Gastrocnemius medialis (tissue), 4 donors: Measurements from ENCODE around the gene TBC1D2. TPM values are rescaled to one million over a fixed set of nuclear protein-coding genes. Genes with fewer than 3 reads are reported as not detected.

ENCODE experiments used
- ATAC-seq, 2 donors: fragments of 150-250 bp; one replicate each; pipeline ENCODE4 v1.9.1; 2016
- DNase-seq, 2 donors: peaks; one replicate each; pipeline ENCODE4 v3.0.0-alpha.2; 2019
- H3K27ac ChIP-seq, 4 donors: fragments of 200-600 bp; sonication (generic); 1 replicate in 1 of 4; 2 replicates in 3 of 4; pipeline ENCODE4 v1.5.1; 2016 to 2018; ENCODE audit warnings: mild to moderate bottlenecking in 2 of 4, moderate library complexity in 1 of 4
- H3K27me3 ChIP-seq, 3 donors: fragments of 200-600 bp; sonication (generic) in 2 of 3; 1 replicate in 1 of 3; 2 replicates in 2 of 3; pipeline versions ENCODE4 v1.5.1 to v1.6.0; 2016 to 2019; ENCODE audit warnings: mild to moderate bottlenecking in 1 of 3, moderate library complexity in 1 of 3
- H3K36me3 ChIP-seq, 2 donors: fragments of 200-600 bp; sonication (generic) in 1 of 2; one replicate each; pipeline ENCODE4 v1.5.1; 2017 to 2018
- H3K4me1 ChIP-seq, 2 donors: fragments of 200-600 bp; sonication (generic) in 1 of 2; one replicate each; pipeline ENCODE4 v1.5.1; 2016 to 2017; ENCODE audit warnings: mild to moderate bottlenecking in 2 of 2
- H3K4me3 ChIP-seq, 4 donors: fragments of 200-600 bp; sonication (generic) in 3 of 4; 1 replicate in 1 of 4; 2 replicates in 3 of 4; pipeline ENCODE4 v1.5.1; 2016 to 2019; ENCODE audit warnings: mild to moderate bottlenecking in 2 of 4
- H3K9me3 ChIP-seq, 3 donors: fragments of 200-600 bp; sonication (generic) in 2 of 3; 1 replicate in 1 of 3; 2 replicates in 2 of 3; pipeline ENCODE4 v1.5.1; 2016 to 2019
- POLR2A ChIP-seq, 2 donors: fragments of 450-650 bp; IDR thresholded peaks; one replicate each; pipeline ENCODE4 v1.6.1; 2017; ENCODE audit warnings: antibody characterized with exemption in 2 of 2, mild to moderate bottlenecking in 2 of 2, moderate library complexity in 2 of 2
- in situ Hi-C, 4 donors: fragments of 200-750 bp; cut with MboI; loops; one replicate each; pipeline versions ENCODE4 v1.15.0 to v1.8.0; 2017; ENCODE audit warnings: low sequenced_read_pairs in 4 of 4
- intact Hi-C: fragments of 100-400 bp; cut with DNase I; formaldehyde crosslinking; loops from one replicate; pipeline ENCODE4 v1.15.1; 2023; ENCODE audit warnings: low total_unique reads
- total RNA-seq, 4 donors: library from RNA; depleted of rRNA; stranded (reverse); fragments of >200 nt; gene quantifications; one replicate each; pipeline versions ENCODE4 v1.1.0 to v1.2.3, GENCODE V29; 2016
- TF ChIP-seq, protein P1 (sequence below), 5 experiments: fragments of 450-650 bp in 3 of 5; fragments of 200-600 bp in 2 of 5; sonication (generic) in 2 of 5; IDR thresholded peaks in 4 of 5; conservative IDR thresholded peaks in 1 of 5; 1 replicate in 4 of 5; 2 replicates in 1 of 5; pipeline ENCODE4 v1.5.1; 2016 to 2019; ENCODE audit warnings: antibody characterized with exemption in 5 of 5, mild to moderate bottlenecking in 3 of 5, moderate library complexity in 3 of 5

The TBC1D2 gene
- total RNA-seq, 4 donors from 2014 or later, result 0.66 to 2.9 (median 1.6) TPM

DNA sequence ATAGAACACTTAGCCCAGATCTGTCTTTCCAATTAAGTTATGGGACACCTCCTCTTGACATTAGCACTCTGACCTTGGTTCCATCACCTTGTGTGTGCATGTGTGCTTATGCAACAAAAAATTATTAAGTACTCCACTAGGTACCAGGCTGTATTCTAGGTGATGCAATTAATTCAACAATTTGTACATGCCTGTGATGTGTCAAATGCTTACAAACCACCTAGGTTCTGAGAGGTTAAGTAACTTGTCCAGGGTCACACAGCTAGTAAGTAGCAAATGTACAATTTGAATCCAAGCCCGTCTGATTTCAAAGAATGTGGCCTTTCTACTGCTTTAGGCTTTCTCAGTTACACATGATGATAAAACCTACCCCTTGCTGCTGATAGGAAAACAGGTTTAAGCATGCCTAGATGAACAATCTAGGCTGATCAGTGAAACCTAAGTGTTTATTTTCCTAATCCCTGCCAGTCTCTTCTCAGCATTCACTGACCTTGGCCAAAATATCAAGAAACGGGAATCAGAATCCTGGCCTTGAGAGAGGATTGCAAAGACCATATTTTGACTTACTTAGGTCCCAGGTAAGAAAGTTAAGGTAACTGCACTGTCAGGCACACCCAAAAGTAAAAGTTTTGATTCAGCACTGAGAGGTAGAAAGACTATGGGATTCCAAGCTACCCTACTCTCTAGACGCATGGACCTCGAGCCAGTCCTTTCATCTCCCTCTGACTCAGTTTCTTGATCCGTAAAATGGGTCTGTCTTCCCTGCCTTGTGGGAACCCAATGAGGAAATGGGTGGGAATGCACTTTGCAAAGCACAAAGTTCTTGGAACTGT, 1.0 kb downstream of the TBC1D2 start:
- ATAC-seq, result no peak
- H3K36me3 ChIP-seq, result no peaks in the 10 kb centered on the region
- intact Hi-C loops, result loop anchor here (1.0 to 5.0 kb wide), 6 partner anchors 62 to 622 kb away; partner anchors contain the start of genes ANP32B, CORO2A, NANS and NCBP1
- TF ChIP-seq POLR2A (IDR thresholded peaks at IDR 0.05), result no peak
- peak overlapping the region; percentile 76 to 100 (median 78) for H3K4me3 ChIP-seq
- H3K27me3 ChIP-seq, result no peaks in the 10 kb centered on the region
- no peaks in the 10 kb centered on the region for H3K9me3 ChIP-seq
- peak overlapping the region in 1 of 4 donors; percentile 92 for H3K27ac ChIP-seq
- peaks cover 12 to 20% of the 10 kb centered on the region in 2 donors for H3K4me1 ChIP-seq
- no peak for DNase-seq
- in situ Hi-C loops, result loop anchor here (10.0 to 25.0 kb wide), 4 partner anchors 192 to 550 kb away; partner anchors contain the start of genes TRMO (in 2 of the 4) and NANS (in 1 of the 4)

DNA sequence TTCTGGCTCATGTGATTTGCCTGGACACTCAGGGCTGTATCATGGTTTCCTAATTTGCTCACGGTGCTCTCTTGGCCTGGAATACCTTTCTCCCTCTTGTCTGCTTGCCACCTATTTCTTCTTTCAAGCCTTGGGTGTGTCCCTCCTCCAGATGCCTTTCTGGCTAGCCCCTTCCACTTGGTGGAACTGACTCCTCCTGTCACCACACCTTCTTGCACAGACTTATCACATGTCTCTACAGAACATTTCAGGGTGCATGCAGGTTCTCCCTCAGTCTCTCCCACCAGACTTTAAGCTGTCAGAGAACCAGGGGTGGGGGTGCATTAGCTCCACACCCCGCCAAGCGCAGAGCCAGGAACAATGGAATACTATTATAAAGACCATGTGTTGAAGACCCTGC, 1.9 kb downstream of the TBC1D2 start:
- Histone ChIP-seq H3K4me1 (peaks cover 15 to 20% of the 10 kb centered on the region in 2 donors), H3K27me3 (no peaks in the 10 kb centered on the region), H3K9me3 (no peaks in the 10 kb centered on the region), H3K36me3 (no peaks in the 10 kb centered on the region), H3K27ac (no peak overlapping the region), H3K4me3 (no peak overlapping the region)
- in situ Hi-C loops (loop anchor here (10.0 to 25.0 kb wide), 4 partner anchors 191 to 549 kb away; partner anchors contain the start of genes TRMO (in 2 of the 4) and NANS (in 1 of the 4)), intact Hi-C loops (no loop called here)
- no peak for DNase-seq
- no peak for ATAC-seq
- TF ChIP-seq, protein P1, sequence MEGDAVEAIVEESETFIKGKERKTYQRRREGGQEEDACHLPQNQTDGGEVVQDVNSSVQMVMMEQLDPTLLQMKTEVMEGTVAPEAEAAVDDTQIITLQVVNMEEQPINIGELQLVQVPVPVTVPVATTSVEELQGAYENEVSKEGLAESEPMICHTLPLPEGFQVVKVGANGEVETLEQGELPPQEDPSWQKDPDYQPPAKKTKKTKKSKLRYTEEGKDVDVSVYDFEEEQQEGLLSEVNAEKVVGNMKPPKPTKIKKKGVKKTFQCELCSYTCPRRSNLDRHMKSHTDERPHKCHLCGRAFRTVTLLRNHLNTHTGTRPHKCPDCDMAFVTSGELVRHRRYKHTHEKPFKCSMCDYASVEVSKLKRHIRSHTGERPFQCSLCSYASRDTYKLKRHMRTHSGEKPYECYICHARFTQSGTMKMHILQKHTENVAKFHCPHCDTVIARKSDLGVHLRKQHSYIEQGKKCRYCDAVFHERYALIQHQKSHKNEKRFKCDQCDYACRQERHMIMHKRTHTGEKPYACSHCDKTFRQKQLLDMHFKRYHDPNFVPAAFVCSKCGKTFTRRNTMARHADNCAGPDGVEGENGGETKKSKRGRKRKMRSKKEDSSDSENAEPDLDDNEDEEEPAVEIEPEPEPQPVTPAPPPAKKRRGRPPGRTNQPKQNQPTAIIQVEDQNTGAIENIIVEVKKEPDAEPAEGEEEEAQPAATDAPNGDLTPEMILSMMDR (IDR thresholded peaks at IDR 0.05 in 4 of 5, conservative IDR thresholded peaks at IDR 0.05 in 1 of 5), result no peak
- TF ChIP-seq POLR2A (IDR thresholded peaks at IDR 0.05), result no peak

DNA sequence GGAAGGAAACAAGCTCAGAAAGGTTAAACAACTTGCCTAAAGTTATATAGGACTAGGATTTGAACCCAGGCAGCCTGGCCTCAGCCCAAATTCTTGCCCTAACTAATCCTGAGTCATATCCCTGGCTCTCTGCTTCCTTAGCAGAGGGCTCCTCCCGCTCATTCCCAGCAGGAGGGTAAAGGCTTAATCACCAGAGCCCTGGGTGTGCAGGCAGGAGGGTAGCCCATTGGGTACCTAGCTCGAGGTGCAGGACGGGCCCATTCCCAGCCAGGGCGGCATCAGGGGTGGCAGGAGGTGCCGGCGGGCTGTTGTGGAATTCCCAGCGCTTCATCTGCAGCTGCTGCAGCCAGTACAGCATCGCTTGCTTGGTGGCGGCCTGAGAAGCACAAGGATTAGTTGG, 3.9 kb downstream of the TBC1D2 start:
- no peak overlapping the region for H3K4me3 ChIP-seq

DNA sequence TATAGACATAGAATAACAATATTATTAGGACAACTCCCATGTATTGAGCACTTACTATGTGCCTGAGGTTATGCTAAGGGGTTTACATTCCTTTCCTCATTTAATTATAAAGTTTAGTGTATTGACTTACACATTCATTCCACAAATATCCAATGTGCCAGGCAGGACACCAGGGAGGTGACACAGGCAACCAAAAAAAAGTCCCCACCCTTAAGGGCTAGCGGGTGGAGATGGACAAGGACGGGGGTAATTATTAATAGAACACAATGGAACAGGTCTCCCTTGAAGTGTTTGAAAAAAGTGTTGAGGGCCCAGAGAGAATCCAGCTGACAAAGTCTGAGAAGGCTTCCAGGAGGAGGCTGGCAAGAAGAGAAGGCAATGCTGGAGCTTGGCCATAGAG, 5.7 kb downstream of the TBC1D2 start:
- ATAC-seq, result no peak
- H3K27ac ChIP-seq, result no peak overlapping the region
- DNase-seq, result no peak
- TF ChIP-seq, protein P1 (IDR thresholded peaks at IDR 0.05 in 4 of 5, conservative IDR thresholded peaks at IDR 0.05 in 1 of 5), result no peak
- TF ChIP-seq POLR2A (IDR thresholded peaks at IDR 0.05), result no peak
- peaks cover 3 to 9% of the 10 kb centered on the region in 2 donors for H3K4me1 ChIP-seq
- no peaks in the 10 kb centered on the region for H3K9me3 ChIP-seq
- no peaks in the 10 kb centered on the region for H3K27me3 ChIP-seq
- in situ Hi-C loops, result loop anchor here (10.0 to 25.0 kb wide), 4 partner anchors 187 to 545 kb away; partner anchors contain the start of genes TRMO (in 2 of the 4) and NANS (in 1 of the 4)
- H3K36me3 ChIP-seq, result no peaks in the 10 kb centered on the region
- H3K4me3 ChIP-seq, result no peak overlapping the region
- intact Hi-C loops, result no loop called here

More for the DNA sequence above, 3.9 kb downstream of the TBC1D2 start:
- in situ Hi-C loops, result loop anchor here (10.0 to 25.0 kb wide), 4 partner anchors 189 to 547 kb away; partner anchors contain the start of genes TRMO (in 2 of the 4) and NANS (in 1 of the 4)
- ATAC-seq (no peak), DNase-seq (no peak)
- TF ChIP-seq, protein P1 (IDR thresholded peaks at IDR 0.05 in 4 of 5, conservative IDR thresholded peaks at IDR 0.05 in 1 of 5), result no peak
- TF ChIP-seq POLR2A (IDR thresholded peaks at IDR 0.05), result no peak
- H3K27me3 ChIP-seq, result no peaks in the 10 kb centered on the region
- H3K4me1 ChIP-seq, result peaks cover 12 to 14% of the 10 kb centered on the region in 2 donors
- H3K27ac ChIP-seq, result no peak overlapping the region
- H3K9me3 ChIP-seq, result no peaks in the 10 kb centered on the region
- intact Hi-C loops, result no loop called here
- no peaks in the 10 kb centered on the region for H3K36me3 ChIP-seq
